ENCODE results near the gene VPS13D.
"Not testable (repeated sequence)": the region's sequence is repeated elsewhere in the genome, so short reads cannot be mapped to it uniquely, and the experiment has no call there.

Gene VPS13D

GRCh38 chr1:12467570-12468286 lies 237.9 kb downstream of the VPS13D start:
- H3K4me3 ChIP-seq (ENCODE audit: low read length), result no peak overlapping the region
- DNase-seq (ENCODE audit: low read depth, low spot score), result no peak

GRCh38 chr1:12468323-12468722 lies 238.5 kb downstream of the VPS13D start:
- H3K4me3 ChIP-seq (ENCODE audit: low read length), result no peak overlapping the region
- DNase-seq (ENCODE audit: low read depth, low spot score), result no peak

- no peak overlapping the region for H3K4me3 ChIP-seq (ENCODE audit: low read length)
- DNase-seq (ENCODE audit: low read depth, low spot score), result no peak
Measured at GRCh38 chr1:12469493-12469892, 239.7 kb downstream of the VPS13D start.

- no peak for DNase-seq (ENCODE audit: low read depth, low spot score)
- H3K4me3 ChIP-seq (ENCODE audit: low read length), result no peak overlapping the region
Measured at GRCh38 chr1:12469990-12470389, 240.2 kb downstream of the VPS13D start.

- not testable (repeated sequence) for H3K4me3 ChIP-seq (ENCODE audit: low read length); DNase-seq (ENCODE audit: low read depth, low spot score)
Measured at GRCh38 chr1:12470916-12471315, 241.1 kb downstream of the VPS13D start.

GRCh38 chr1:12472156-12472797 lies 242.4 kb downstream of the VPS13D start:
- peak overlapping the region; percentile 38 for H3K4me3 ChIP-seq (ENCODE audit: low read length)
- DNase-seq (ENCODE audit: low read depth, low spot score), result no peak

- peak; percentile 90 for DNase-seq (ENCODE audit: low read depth, low spot score)
- H3K4me3 ChIP-seq (ENCODE audit: low read length), result peak overlapping the region; percentile 38
Measured at GRCh38 chr1:12472798-12473551, 243.1 kb downstream of the VPS13D start.

- peak overlapping the region; percentile 38; the same call in 1 of the 2 replicates for H3K4me3 ChIP-seq (ENCODE audit: low read length)
- DNase-seq (ENCODE audit: low read depth, low spot score), result no peak
Measured at GRCh38 chr1:12473596-12474362, 243.9 kb downstream of the VPS13D start.

GRCh38 chr1:12475101-12475500 lies 245.3 kb downstream of the VPS13D start:
- no peak overlapping the region for H3K4me3 ChIP-seq (ENCODE audit: low read length)
- DNase-seq (ENCODE audit: low read depth, low spot score), result no peak

GRCh38 chr1:12475530-12475934 lies 245.7 kb downstream of the VPS13D start:
- DNase-seq (ENCODE audit: low read depth, low spot score), result no peak
- H3K4me3 ChIP-seq (ENCODE audit: low read length), result no peak overlapping the region

- no peak overlapping the region for H3K4me3 ChIP-seq (ENCODE audit: low read length)
- DNase-seq (ENCODE audit: low read depth, low spot score), result no peak
Measured at GRCh38 chr1:12475947-12476346, 246.1 kb downstream of the VPS13D start.

GRCh38 chr1:12477314-12477713 lies 247.5 kb downstream of the VPS13D start:
- no peak overlapping the region for H3K4me3 ChIP-seq (ENCODE audit: low read length)
- no peak for DNase-seq (ENCODE audit: low read depth, low spot score)

GRCh38 chr1:12477936-12478611 lies 248.2 kb downstream of the VPS13D start:
- peak overlapping the region; percentile 7; the same call in 1 of the 2 replicates for H3K4me3 ChIP-seq (ENCODE audit: low read length)
- DNase-seq (ENCODE audit: low read depth, low spot score), result no peak

GRCh38 chr1:12478612-12478985 lies 248.8 kb downstream of the VPS13D start:
- peak overlapping the region; percentile 7; the same call in 1 of the 2 replicates for H3K4me3 ChIP-seq (ENCODE audit: low read length)
- DNase-seq (ENCODE audit: low read depth, low spot score), result peak; percentile 70

- H3K4me3 ChIP-seq (ENCODE audit: low read length), result no peak overlapping the region
- DNase-seq (ENCODE audit: low read depth, low spot score), result no peak
Measured at GRCh38 chr1:12479311-12479710, 249.5 kb downstream of the VPS13D start.

- no peak for DNase-seq (ENCODE audit: low read depth, low spot score)
- no peak overlapping the region for H3K4me3 ChIP-seq (ENCODE audit: low read length)
Measured at GRCh38 chr1:12480041-12480440, 250.2 kb downstream of the VPS13D start.

GRCh38 chr1:12480748-12481362 lies 251.0 kb downstream of the VPS13D start:
- peak; percentile 80 for DNase-seq (ENCODE audit: low read depth, low spot score)
- H3K4me3 ChIP-seq (ENCODE audit: low read length), result no peak overlapping the region

- H3K4me3 ChIP-seq (ENCODE audit: low read length), result no peak overlapping the region
- no peak for DNase-seq (ENCODE audit: low read depth, low spot score)
Measured at GRCh38 chr1:12481928-12482327, 252.1 kb downstream of the VPS13D start.

All from Jurkat, Clone E6-1 (cell line).